GM15510 (cell line): Measurements from ENCODE around the gene KRTAP12-4.

ENCODE experiments used
- POLR2A ChIP-seq: IDR thresholded peaks from 3 replicates; pipeline ENCODE4 v1.6.1; 2011; ENCODE audit warnings: borderline replicate concordance; ENCODE audit not compliant: insufficient read length; ENCODE audit errors: extremely low read depth

Gene KRTAP12-4

GRCh38 chr21:44667612-44668011 lies 13.2 kb upstream of the KRTAP12-4 start:
- TF ChIP-seq POLR2A = no peak

GRCh38 chr21:44666401-44667320 lies 12.2 kb upstream of the KRTAP12-4 start, which contains the start of gene KRTAP12-2:
KRTAP12-2 (minus strand) TSS chr21:44666927; CDS start chr21:44666886, 41 bp downstream.
- no peak for TF ChIP-seq POLR2A

- TF ChIP-seq POLR2A = no peak
These were observed 10.2 kb upstream of the KRTAP12-4 start for GRCh38 chr21:44664691-44665090.

- TF ChIP-seq POLR2A = no peak
These were observed 4.6 kb upstream of the KRTAP12-4 start for GRCh38 chr21:44658913-44659595.

DNA sequence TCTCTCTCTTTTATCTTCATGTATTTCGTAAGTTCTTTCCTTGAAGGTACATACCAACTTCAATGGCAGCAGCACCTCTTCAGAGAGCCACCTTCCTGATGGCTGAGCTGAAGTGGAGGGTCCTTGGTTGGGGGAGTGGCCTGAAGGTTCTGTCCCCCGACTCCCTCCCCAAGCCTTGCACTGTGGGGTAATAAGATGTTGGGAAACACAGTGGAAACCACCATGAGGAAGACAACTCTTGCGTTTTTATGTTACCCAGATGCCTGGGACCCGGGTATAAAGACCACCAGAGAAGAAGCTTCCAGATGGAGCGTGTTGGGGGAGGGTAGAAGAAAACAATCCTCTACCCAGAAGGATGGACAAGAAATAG lies 4.1 kb upstream of the KRTAP12-4 start:
- no peak for TF ChIP-seq POLR2A

GRCh38 chr21:44657635-44658540 lies 3.4 kb upstream of the KRTAP12-4 start, which contains the start of gene KRTAP12-3:
KRTAP12-3 (plus strand) TSS chr21:44657932; CDS start chr21:44657980, 48 bp downstream.
- no peak for TF ChIP-seq POLR2A

DNA sequence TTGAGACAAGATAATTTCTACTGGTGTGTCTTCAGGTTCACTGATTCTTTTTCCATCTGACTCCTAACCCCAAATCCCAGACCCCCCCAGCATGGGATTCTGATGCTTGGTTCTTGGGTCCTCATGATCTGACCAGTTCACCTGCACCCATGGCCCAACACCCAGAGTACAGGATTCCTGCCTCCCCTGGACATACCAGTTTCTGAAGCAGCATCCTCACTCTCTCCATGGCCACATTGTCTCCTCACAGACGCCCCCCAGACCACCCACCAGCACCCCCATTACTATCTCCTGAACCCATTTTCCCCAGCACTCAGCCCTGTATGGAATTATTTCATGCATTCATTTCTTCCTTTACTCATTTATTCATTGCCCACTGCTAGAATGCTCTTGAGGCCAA lies 2.4 kb upstream of the KRTAP12-4 start:
- no peak for TF ChIP-seq POLR2A

GRCh38 chr21:44653656-44654575 lies 543 bp downstream of the KRTAP12-4 start:
- TF ChIP-seq POLR2A = no peak

- TF ChIP-seq POLR2A = no peak
These were observed 1.3 kb downstream of the KRTAP12-4 start for GRCh38 chr21:44653123-44653522.

GRCh38 chr21:44650973-44651675 lies 3.3 kb downstream of the KRTAP12-4 start:
- no peak for TF ChIP-seq POLR2A

DNA sequence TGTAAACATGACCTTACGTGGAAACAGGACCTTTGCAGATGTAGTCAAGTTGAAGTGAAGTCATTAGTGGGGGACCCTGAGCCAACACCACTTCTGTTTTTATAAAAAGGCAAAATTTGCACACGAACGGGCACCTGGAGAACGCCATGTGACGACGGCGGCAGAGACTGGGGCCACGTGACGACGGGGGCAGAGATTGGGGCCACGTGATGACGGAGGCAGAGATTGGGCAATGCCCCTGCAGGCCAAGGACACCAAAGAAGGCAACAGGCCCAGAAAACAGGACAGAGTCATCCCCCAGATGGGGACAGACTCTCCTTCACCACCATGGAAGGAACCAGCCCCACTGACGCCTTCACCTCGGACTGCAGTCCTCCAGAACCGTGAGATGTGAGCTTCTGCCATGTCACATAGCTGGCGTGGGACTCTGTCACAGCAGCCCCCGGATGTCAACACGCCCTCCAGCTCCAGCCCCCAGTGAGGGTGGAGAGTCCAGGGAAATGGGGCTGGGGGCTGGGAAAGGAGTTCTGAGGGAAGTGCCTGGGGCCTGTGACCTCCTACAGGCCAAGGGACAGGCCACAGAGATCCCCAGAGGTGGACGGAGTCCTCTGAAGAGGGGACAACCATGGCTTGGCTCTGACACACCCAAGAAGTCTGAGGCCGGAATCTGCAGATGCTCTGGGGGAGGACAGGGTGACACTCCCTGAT lies 4.0 kb downstream of the KRTAP12-4 start:
- TF ChIP-seq POLR2A = no peak

DNA sequence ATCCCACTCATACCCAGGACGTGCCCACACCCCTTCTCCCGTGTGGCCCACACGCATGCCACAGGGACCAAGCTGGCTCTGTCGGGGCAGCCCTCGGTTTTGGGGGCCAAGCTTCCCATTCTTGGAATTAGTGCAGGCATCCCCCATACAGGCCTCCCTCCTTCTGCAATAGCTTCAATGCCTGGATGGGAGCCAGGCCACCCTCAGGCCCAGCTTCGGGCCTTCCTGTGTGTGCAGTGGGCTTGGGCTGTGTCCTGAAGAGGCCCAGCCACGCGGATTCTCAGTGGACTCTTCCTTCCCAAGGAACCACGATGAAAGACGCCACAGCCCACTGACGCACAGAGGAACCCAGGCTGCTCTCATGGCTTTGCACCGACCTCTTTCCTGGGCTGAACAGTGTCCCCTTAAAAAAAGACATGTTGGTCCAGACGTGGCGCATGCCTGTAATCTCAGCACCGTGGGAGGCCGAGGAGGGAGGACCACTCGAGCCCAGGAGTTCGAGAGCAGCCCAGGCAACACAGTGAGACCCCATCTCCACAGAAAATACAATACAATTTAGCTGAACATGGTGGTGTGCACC lies 4.8 kb downstream of the KRTAP12-4 start:
- no peak for TF ChIP-seq POLR2A
